HEK293 (cell line): Measurements from ENCODE around the gene CCBE1.

Source experiments
- CTCF ChIA-PET: fragments of 350-600 bp; formaldehyde crosslinking; extraction: SDS; loops from one replicate; lab custom pipeline; 2021; ENCODE audit warnings: antibody characterized with exemption; lab: Yijun Ruan, JAX
- POLR2A ChIA-PET: fragments of 300-600 bp; formaldehyde crosslinking; extraction: SDS; loops from one replicate; lab custom pipeline; 2020; ENCODE audit warnings: antibody characterized with exemption, inconsistent platforms; lab: Yijun Ruan, JAX
- H3K27ac ChIP-seq: fragments of 200-500 bp; sonication (Bioruptor generic); 2 replicates; pipeline ENCODE4 v1.5.1; 2014; ENCODE audit warnings: low read depth, low read length, control low read depth, inconsistent platforms; ENCODE audit errors: extremely low read depth
- H3K36me3 ChIP-seq, 2 experiments: fragments of 200-500 bp in 1 of 2; sonication (Bioruptor generic) in 1 of 2; 1 replicate in 1 of 2; 2 replicates in 1 of 2; pipeline ENCODE4 v1.5.1; 2014 to 2017; ENCODE audit warnings: inconsistent platforms in 2 of 2, low read length in 2 of 2; ENCODE audit not compliant: control insufficient read depth in 2 of 2, insufficient read depth in 1 of 2
- H3K4me1 ChIP-seq: fragments of 200-500 bp; sonication (Bioruptor generic); 2 replicates; pipeline ENCODE4 v1.5.1; 2014; ENCODE audit warnings: mild to moderate bottlenecking, low read length, inconsistent platforms; ENCODE audit not compliant: control insufficient read depth, insufficient read depth
- H3K4me3 ChIP-seq: 2 replicates; pipeline ENCODE4 v1.5.1; 2011; ENCODE audit warnings: low read depth, mild to moderate bottlenecking, control low read depth, low read length, moderate library complexity
- H3K9me3 ChIP-seq: fragments of 200-500 bp; sonication (Bioruptor generic); 2 replicates; pipeline ENCODE4 v1.5.1; 2014; ENCODE audit warnings: low read depth, low read length, inconsistent platforms; ENCODE audit not compliant: control insufficient read depth, insufficient read depth
- BCL11A ChIP-seq: fragments of 450-650 bp; formaldehyde crosslinking; IDR thresholded peaks from 2 replicates; pipeline ENCODE4 v1.5.1; 2016; ENCODE audit warnings: low read depth, missing biosample characterization, missing genetic modification characterization
- KLF10 ChIP-seq: fragments of 450-650 bp; IDR thresholded peaks from 2 replicates; pipeline ENCODE4 v1.5.1; 2018; ENCODE audit warnings: missing biosample characterization, mild to moderate bottlenecking, missing genetic modification characterization
- KLF9 ChIP-seq: fragments of 450-650 bp; formaldehyde crosslinking; IDR thresholded peaks from 2 replicates; pipeline ENCODE4 v1.5.1; 2016; ENCODE audit warnings: missing biosample characterization, missing genetic modification characterization, low read depth
- OVOL3 ChIP-seq: fragments of 450-650 bp; formaldehyde crosslinking; IDR thresholded peaks from 2 replicates; pipeline ENCODE4 v1.5.1; 2016; ENCODE audit warnings: missing biosample characterization, missing genetic modification characterization
- PRDM2 ChIP-seq: fragments of 450-650 bp; formaldehyde crosslinking; IDR thresholded peaks from 2 replicates; pipeline ENCODE4 v1.5.1; 2016; ENCODE audit warnings: missing biosample characterization, missing genetic modification characterization, borderline replicate concordance
- TCF7L2 ChIP-seq: IDR thresholded peaks from 2 replicates; pipeline ENCODE4 v1.6.1; 2011; ENCODE audit warnings: low read depth, mild to moderate bottlenecking, inconsistent platforms, low read length, moderate library complexity, borderline replicate concordance
- TRIM28 ChIP-seq: IDR thresholded peaks from 2 replicates; pipeline ENCODE4 v1.6.1; 2011; ENCODE audit warnings: low read length, control low read depth, borderline replicate concordance
- TSHZ1 ChIP-seq: fragments of 450-650 bp; formaldehyde crosslinking; IDR thresholded peaks from 2 replicates; pipeline ENCODE4 v1.5.1; 2016; ENCODE audit warnings: missing biosample characterization, missing genetic modification characterization, borderline replicate concordance
- ZEB2 ChIP-seq: fragments of 450-650 bp; formaldehyde crosslinking; IDR thresholded peaks from 2 replicates; pipeline ENCODE4 v1.5.1; 2016; ENCODE audit warnings: missing biosample characterization, missing genetic modification characterization
- ZFP69B ChIP-seq: fragments of 450-650 bp; formaldehyde crosslinking; IDR thresholded peaks from 2 replicates; pipeline ENCODE4 v1.5.1; 2016; ENCODE audit warnings: missing biosample characterization, missing genetic modification characterization
- ZNF140 ChIP-seq: fragments of 450-650 bp; formaldehyde crosslinking; IDR thresholded peaks from 2 replicates; pipeline ENCODE4 v1.5.1; 2016; ENCODE audit warnings: missing biosample characterization, missing genetic modification characterization
- ZNF155 ChIP-seq: fragments of 450-650 bp; formaldehyde crosslinking; IDR thresholded peaks from 2 replicates; pipeline ENCODE4 v1.5.1; 2016; ENCODE audit warnings: missing biosample characterization, missing genetic modification characterization
- ZNF175 ChIP-seq: fragments of 450-650 bp; formaldehyde crosslinking; IDR thresholded peaks from 2 replicates; pipeline ENCODE4 v1.5.1; 2016; ENCODE audit warnings: missing biosample characterization, missing genetic modification characterization
- ZNF211 ChIP-seq: fragments of 450-650 bp; formaldehyde crosslinking; IDR thresholded peaks from 2 replicates; pipeline ENCODE4 v1.5.1; 2016; ENCODE audit warnings: low read depth, missing biosample characterization, missing genetic modification characterization
- ZNF221 ChIP-seq: fragments of 450-650 bp; formaldehyde crosslinking; IDR thresholded peaks from 2 replicates; pipeline ENCODE4 v1.5.1; 2017; ENCODE audit warnings: missing biosample characterization, missing genetic modification characterization, borderline replicate concordance
- ZNF223 ChIP-seq: fragments of 450-650 bp; formaldehyde crosslinking; IDR thresholded peaks from 2 replicates; pipeline ENCODE4 v1.5.1; 2016; ENCODE audit warnings: missing biosample characterization, missing genetic modification characterization
- ZNF394 ChIP-seq: fragments of 450-650 bp; formaldehyde crosslinking; IDR thresholded peaks from 2 replicates; pipeline ENCODE4 v1.5.1; 2016; ENCODE audit warnings: missing biosample characterization, missing genetic modification characterization, mild to moderate bottlenecking, moderate library complexity, borderline replicate concordance
- ZNF548 ChIP-seq: fragments of 450-650 bp; formaldehyde crosslinking; IDR thresholded peaks from 2 replicates; pipeline ENCODE4 v1.5.1; 2016; ENCODE audit warnings: missing biosample characterization, missing genetic modification characterization
- ZNF660 ChIP-seq: fragments of 450-650 bp; IDR thresholded peaks from 2 replicates; pipeline ENCODE4 v1.5.1; 2018; ENCODE audit warnings: missing biosample characterization, mild to moderate bottlenecking, missing genetic modification characterization
- ZNF76 ChIP-seq: fragments of 450-650 bp; formaldehyde crosslinking; IDR thresholded peaks from 2 replicates; pipeline ENCODE4; 2016; ENCODE audit warnings: low read depth, missing biosample characterization, missing genetic modification characterization, borderline replicate concordance
- ZNF792 ChIP-seq: fragments of 450-650 bp; formaldehyde crosslinking; IDR thresholded peaks from 2 replicates; pipeline ENCODE4 v1.5.1; 2016; ENCODE audit warnings: missing biosample characterization, missing genetic modification characterization
- ZSCAN23 ChIP-seq: fragments of 450-650 bp; formaldehyde crosslinking; IDR thresholded peaks from 2 replicates; pipeline ENCODE4 v1.5.1; 2016; ENCODE audit warnings: missing biosample characterization, missing genetic modification characterization

CCBE1 gene

GRCh38 chr18:59551902-59552635, 145.2 kb downstream of the CCBE1 start (continued):
- TF ChIP-seq PRDM2 (tag by site-specific recombination) (no peak), KLF10 (tag by site-specific recombination) (no peak), KLF9 (tag by site-specific recombination) (no peak), ZNF660 (no peak), ZNF76 (tag by site-specific recombination) (no peak), ZNF221 (tag by site-specific recombination) (no peak), TRIM28 (no peak), ZNF792 (tag by site-specific recombination) (no peak), ZNF394 (tag by site-specific recombination) (no peak), ZFP69B (tag by site-specific recombination) (no peak)

- no peak overlapping the region for H3K4me3 ChIP-seq
- peaks cover 7% of the 10 kb centered on the region for H3K4me1 ChIP-seq
- ChIA-PET CTCF (no interaction called here), POLR2A (no interaction called here)
- H3K9me3 ChIP-seq, result no peaks in the 10 kb centered on the region
- H3K27ac ChIP-seq, result no peak overlapping the region
- no peaks in the 10 kb centered on the region for H3K36me3 ChIP-seq
- TF ChIP-seq ZNF140, result no peak
- no peak for TF ChIP-seq ZNF76 (tag by site-specific recombination)
- no peak for TF ChIP-seq OVOL3 (tag by site-specific recombination)
- TF ChIP-seq ZNF223 (tag by site-specific recombination), result no peak
- TF ChIP-seq KLF9 (tag by site-specific recombination), result no peak
- no peak for TF ChIP-seq TSHZ1
- TF ChIP-seq ZSCAN23 (tag by site-specific recombination), result no peak
- no peak for TF ChIP-seq ZEB2
- no peak for TF ChIP-seq TCF7L2
- no peak for TF ChIP-seq ZNF211 (tag by site-specific recombination)
- TF ChIP-seq BCL11A, result no peak
- TF ChIP-seq ZNF155 (tag by site-specific recombination), result no peak
- TF ChIP-seq ZNF175 (tag by site-specific recombination), result no peak
- TF ChIP-seq ZNF548 (tag by site-specific recombination), result no peak
These were observed 147.1 kb downstream of the CCBE1 start for GRCh38 chr18:59550174-59550516.
